ENCODE data around the gene TRIM73. TPM values are rescaled to one million over a fixed set of nuclear protein-coding genes. Genes with fewer than 3 reads are reported as not detected.
"Not testable (repeated sequence)": the region's sequence is repeated elsewhere in the genome, so short reads cannot be mapped to it uniquely, and the experiment has no call there.

The TRIM73 gene
- total RNA-seq, 1 donor from 2014 or later = 7.9 TPM

- H3K4me3 Mint-ChIP-seq; H3K4me1 Mint-ChIP-seq (ENCODE audit: unreplicated experiment); H3K27ac Mint-ChIP-seq; H3K27me3 Mint-ChIP-seq; H3K9me3 Mint-ChIP-seq; H3K36me3 Mint-ChIP-seq; DNase-seq (ENCODE audit: extremely low spot score, unreplicated experiment): not testable (repeated sequence)
Measured at GRCh38 chr7:75403455-75404443, 8.3 kb downstream of the TRIM73 start.

GRCh38 chr7:75404663-75405062 is 9.2 kb downstream of the TRIM73 start:
- H3K27ac Mint-ChIP-seq; H3K9me3 Mint-ChIP-seq; H3K4me3 Mint-ChIP-seq; DNase-seq (ENCODE audit: extremely low spot score, unreplicated experiment); H3K27me3 Mint-ChIP-seq; H3K4me1 Mint-ChIP-seq (ENCODE audit: unreplicated experiment); H3K36me3 Mint-ChIP-seq: not testable (repeated sequence)

- not testable (repeated sequence) for H3K36me3 Mint-ChIP-seq; H3K27ac Mint-ChIP-seq; H3K9me3 Mint-ChIP-seq; H3K27me3 Mint-ChIP-seq; DNase-seq (ENCODE audit: extremely low spot score, unreplicated experiment); H3K4me1 Mint-ChIP-seq (ENCODE audit: unreplicated experiment)
- peak overlapping the region; percentile 83 for H3K4me3 Mint-ChIP-seq
Measured at GRCh38 chr7:75409880-75410822, 14.7 kb downstream of the TRIM73 start.

GRCh38 chr7:75410823-75411173 is 15.4 kb downstream of the TRIM73 start:
- not testable (repeated sequence) for H3K36me3 Mint-ChIP-seq; H3K4me1 Mint-ChIP-seq (ENCODE audit: unreplicated experiment); DNase-seq (ENCODE audit: extremely low spot score, unreplicated experiment); H3K27ac Mint-ChIP-seq; H3K9me3 Mint-ChIP-seq; H3K27me3 Mint-ChIP-seq; H3K4me3 Mint-ChIP-seq

GRCh38 chr7:75414204-75414603 is 18.8 kb downstream of the TRIM73 start:
- H3K4me1 Mint-ChIP-seq (ENCODE audit: unreplicated experiment); H3K9me3 Mint-ChIP-seq; H3K4me3 Mint-ChIP-seq; H3K27ac Mint-ChIP-seq; H3K27me3 Mint-ChIP-seq; DNase-seq (ENCODE audit: extremely low spot score, unreplicated experiment); H3K36me3 Mint-ChIP-seq: not testable (repeated sequence)

GRCh38 chr7:75414708-75415427 is 19.4 kb downstream of the TRIM73 start:
- not testable (repeated sequence) for H3K4me1 Mint-ChIP-seq (ENCODE audit: unreplicated experiment); H3K27ac Mint-ChIP-seq; H3K9me3 Mint-ChIP-seq; H3K4me3 Mint-ChIP-seq; DNase-seq (ENCODE audit: extremely low spot score, unreplicated experiment); H3K27me3 Mint-ChIP-seq; H3K36me3 Mint-ChIP-seq

GRCh38 chr7:75415428-75415817 is 20.0 kb downstream of the TRIM73 start:
- not testable (repeated sequence) for H3K9me3 Mint-ChIP-seq; H3K27ac Mint-ChIP-seq; H3K4me3 Mint-ChIP-seq; H3K4me1 Mint-ChIP-seq (ENCODE audit: unreplicated experiment); H3K27me3 Mint-ChIP-seq; DNase-seq (ENCODE audit: extremely low spot score, unreplicated experiment); H3K36me3 Mint-ChIP-seq

GRCh38 chr7:75415829-75416373 is 20.5 kb downstream of the TRIM73 start:
- H3K4me1 Mint-ChIP-seq (ENCODE audit: unreplicated experiment); H3K4me3 Mint-ChIP-seq; H3K27me3 Mint-ChIP-seq; DNase-seq (ENCODE audit: extremely low spot score, unreplicated experiment); H3K36me3 Mint-ChIP-seq; H3K9me3 Mint-ChIP-seq; H3K27ac Mint-ChIP-seq: not testable (repeated sequence)

GRCh38 chr7:75416787-75417186 is 21.4 kb downstream of the TRIM73 start:
- not testable (repeated sequence) for H3K27ac Mint-ChIP-seq; H3K4me3 Mint-ChIP-seq; H3K9me3 Mint-ChIP-seq; H3K4me1 Mint-ChIP-seq (ENCODE audit: unreplicated experiment); H3K36me3 Mint-ChIP-seq; DNase-seq (ENCODE audit: extremely low spot score, unreplicated experiment); H3K27me3 Mint-ChIP-seq

GRCh38 chr7:75418292-75418858 is 22.9 kb downstream of the TRIM73 start:
- not testable (repeated sequence) for DNase-seq (ENCODE audit: extremely low spot score, unreplicated experiment)

GRCh38 chr7:75419210-75419609 is 23.8 kb downstream of the TRIM73 start:
- H3K4me3 Mint-ChIP-seq; H3K27me3 Mint-ChIP-seq; H3K9me3 Mint-ChIP-seq; H3K27ac Mint-ChIP-seq; H3K36me3 Mint-ChIP-seq; DNase-seq (ENCODE audit: extremely low spot score, unreplicated experiment); H3K4me1 Mint-ChIP-seq (ENCODE audit: unreplicated experiment): not testable (repeated sequence)

More at GRCh38 chr7:75418292-75418858, 22.9 kb downstream of the TRIM73 start:
- not testable (repeated sequence) for H3K4me1 Mint-ChIP-seq (ENCODE audit: unreplicated experiment); H3K27me3 Mint-ChIP-seq; H3K4me3 Mint-ChIP-seq; H3K9me3 Mint-ChIP-seq; H3K36me3 Mint-ChIP-seq; H3K27ac Mint-ChIP-seq

GRCh38 chr7:75419693-75420092 is 24.3 kb downstream of the TRIM73 start:
- H3K4me3 Mint-ChIP-seq; H3K9me3 Mint-ChIP-seq; H3K4me1 Mint-ChIP-seq (ENCODE audit: unreplicated experiment); H3K27me3 Mint-ChIP-seq; H3K27ac Mint-ChIP-seq; H3K36me3 Mint-ChIP-seq; DNase-seq (ENCODE audit: extremely low spot score, unreplicated experiment): not testable (repeated sequence)

GRCh38 chr7:75420152-75420551 is 24.7 kb downstream of the TRIM73 start:
- H3K9me3 Mint-ChIP-seq; H3K27me3 Mint-ChIP-seq; DNase-seq (ENCODE audit: extremely low spot score, unreplicated experiment); H3K36me3 Mint-ChIP-seq; H3K4me1 Mint-ChIP-seq (ENCODE audit: unreplicated experiment); H3K4me3 Mint-ChIP-seq: not testable (repeated sequence)
- peak overlapping the region; percentile 48 for H3K27ac Mint-ChIP-seq
